GM12878 (cell line): Measurements from ENCODE around the gene FAF1. TPM values are rescaled to one million over a fixed set of nuclear protein-coding genes. Genes with fewer than 3 reads are reported as not detected.
"Not testable (repeated sequence)": the region's sequence is repeated elsewhere in the genome, so short reads cannot be mapped to it uniquely, and the experiment has no call there.

Source experiments
- ATAC-seq: fragments of 200-7000 bp; cut with Tn5 transposase; 3 replicates; pipeline ENCODE4 v1.9.1; 2020; ENCODE audit warnings: mild to moderate bottlenecking, moderate library complexity
- BruUV-seq: library from RNA; stranded (reverse); fragments of 400-500 nt; replicated peaks from 2 replicates; lab custom pipeline; 2021; lab: Mats Ljungman, UMichigan
- CTCF ChIA-PET: fragments of 300-600 bp; sonication (Branson Sonifier 250); formaldehyde crosslinking; extraction: SDS; loops from one replicate; lab custom pipeline; 2021; ENCODE audit warnings: inconsistent platforms; lab: Yijun Ruan, JAX
- POLR2A ChIA-PET: fragments of 350-600 bp; formaldehyde crosslinking; extraction: SDS; loops from one replicate; lab custom pipeline; 2021; ENCODE audit warnings: inconsistent platforms; lab: Charles Lee
- RAD21 ChIA-PET: fragments of 300-600 bp; sonication (Branson Sonifier 250); formaldehyde crosslinking; loops from one replicate; lab custom pipeline; 2023; ENCODE audit warnings: antibody characterized with exemption; ENCODE audit not compliant: unreplicated experiment; lab: Charles Lee
- SMC1A ChIA-PET: fragments of 300-600 bp; sonication (Branson Sonifier 250); formaldehyde crosslinking; loops from one replicate; lab custom pipeline; 2023; ENCODE audit not compliant: unreplicated experiment, uncharacterized antibody; lab: Charles Lee
- DNase-seq: peaks from one replicate; pipeline ENCODE4 v3.0.0-alpha.2; 2011; ENCODE audit warnings: low read depth, low spot score
- FAIRE-seq: peaks from 3 replicates; lab custom pipeline; 2011; peaks lifted over from hg19 to GRCh38; lab: Jason Lieb, UNC
- H2AFZ ChIP-seq: 2 replicates; pipeline ENCODE4 v1.6.0; 2011; ENCODE audit warnings: low read depth, low read length, control low read depth; ENCODE audit not compliant: control insufficient read depth
- H3K27ac ChIP-seq: 2 replicates; pipeline ENCODE4 v1.5.1; 2011; ENCODE audit warnings: control low read depth; ENCODE audit not compliant: control insufficient read depth, insufficient read depth
- H3K27me3 ChIP-seq, 2 experiments: replicated peaks in 1 of 2; 2 replicates each; pipeline versions ENCODE4 v1.6.0 to v1.6.1; 2011; ENCODE audit warnings: low read length in 1 of 2; ENCODE audit not compliant: control insufficient read depth in 2 of 2, insufficient read depth in 2 of 2
- H3K36me3 ChIP-seq, 2 experiments: 2 replicates each; pipeline ENCODE4 v1.5.1; 2011; ENCODE audit warnings: low read length in 1 of 2; ENCODE audit not compliant: control insufficient read depth in 2 of 2, insufficient read depth in 2 of 2
- H3K4me1 ChIP-seq: 2 replicates; pipeline ENCODE4 v1.6.1; 2011; ENCODE audit warnings: mild to moderate bottlenecking, low read length, moderate library complexity, mixed read lengths; ENCODE audit not compliant: control insufficient read depth, insufficient read depth
- H3K4me2 ChIP-seq: 2 replicates; pipeline ENCODE4 v1.6.0; 2011; ENCODE audit warnings: control low read depth; ENCODE audit not compliant: control insufficient read depth, insufficient read depth
- H3K4me3 ChIP-seq: fragments of 200-600 bp; sonication (generic); 2 replicates; pipeline ENCODE4 v1.5.1; 2016
- H3K79me2 ChIP-seq: 2 replicates; pipeline ENCODE4 v1.6.0; 2011; ENCODE audit warnings: low read length; ENCODE audit not compliant: control insufficient read depth, insufficient read depth
- H3K9ac ChIP-seq: 2 replicates; pipeline ENCODE4 v1.8.0; 2011; ENCODE audit warnings: low read length, control low read depth, mixed read lengths; ENCODE audit not compliant: control insufficient read depth, insufficient read depth
- H3K9me3 ChIP-seq: replicated peaks from 3 replicates; pipeline ENCODE4 v1.5.1; 2011; ENCODE audit warnings: mild to moderate bottlenecking, low read length; ENCODE audit not compliant: control insufficient read depth, insufficient read depth
- H4K20me1 ChIP-seq: 2 replicates; pipeline ENCODE4 v1.6.0; 2011; ENCODE audit not compliant: control insufficient read depth, insufficient read depth
- NFYB ChIP-seq: IDR thresholded peaks from 2 replicates; pipeline ENCODE4 v1.6.1; 2011; ENCODE audit warnings: low read depth, mild to moderate bottlenecking, low read length, improper control_type of control experiment, moderate library complexity; ENCODE audit not compliant: insufficient read depth
- SP1 ChIP-seq: IDR thresholded peaks from one replicate; pipeline ENCODE4 v1.6.1; 2011; ENCODE audit warnings: low read depth, low read length
- SREBF1 ChIP-seq: IDR thresholded peaks from 2 replicates; pipeline ENCODE4 v1.6.1; 2012; ENCODE audit warnings: mild to moderate bottlenecking, low read length
- WGBS: methylation state at CpG from one replicate; pipeline ENCODE4 v1.1.6; 2016; ENCODE audit warnings: low lambda C conversion rate; ENCODE audit not compliant: insufficient replicate concordance, insufficient coverage; ENCODE audit errors: missing lambda C conversion rate; 5-methylcytosine and 5-hydroxymethylcytosine counted together
- in situ Hi-C: fragments of 300-500 bp; cut with MboI; formaldehyde crosslinking; loops from 9 replicates; pipeline ENCODE4 v1.14.3; 2018; ENCODE audit warnings: mixed read lengths
- intact Hi-C: fragments of 100-400 bp; cut with micrococcal nuclease; formaldehyde crosslinking; loops from one replicate; pipeline ENCODE4 v1.14.2; 2022; ENCODE audit not compliant: unreplicated experiment
- polyA plus RNA-seq, 11 experiments: library from polyadenylated mRNA; depleted of rRNA in 4 of 11; unstranded in 6 of 11; stranded (reverse) in 5 of 11; fragments of >200 nt; fragmentation: Nextera tagmentation in 4 of 11; fragmentation: Illumina TruSeq in 1 of 11; extraction: Ambion mirVana in 4 of 11; extraction: Trizol in 1 of 11; gene quantifications; 1 replicate in 1 of 11; 2 replicates in 10 of 11; pipeline versions ENCODE4 v1.2.1 to v1.2.3, GENCODE V29; 2011 to 2016; ENCODE audit warnings: inconsistent platforms in 2 of 11, missing spikeins in 2 of 11, low read depth in 1 of 11
- total RNA-seq, 4 experiments: library from RNA; depleted of rRNA in 3 of 4; stranded (reverse); fragments of >200 nt in 3 of 4; fragmentation: Illumina TruSeq in 1 of 4; extraction: Trizol in 1 of 4; gene quantifications; 2 replicates each; pipeline versions ENCODE4 v1.2.1 to v1.2.3, GENCODE V29; 2013 to 2021

The FAF1 gene
- total and polyA plus RNA-seq, 10 of the 15 experiments (the other 5 are each of a cell fraction or from before 2014, with no cell fraction given): 8.6 to 54.5 (median 23.7) TPM

- no peak overlapping the region for H2AFZ ChIP-seq
- in situ Hi-C loops: no loop called here
- no peak overlapping the region for H3K9ac ChIP-seq
- DNase-seq (no peak), FAIRE-seq (no peak), ATAC-seq (no peak)
- H3K4me2 ChIP-seq: no peak overlapping the region
- no peak overlapping the region for H3K4me3 ChIP-seq
- no peak overlapping the region for H3K27ac ChIP-seq
- WGBS: 100% methylated on average over 1 of the region's 1 CpG
- H3K36me3 ChIP-seq: no peaks in the 10 kb centered on the region; a peak in 1 of 4 replicates
- H3K27me3 ChIP-seq: no peaks in the 10 kb centered on the region
- ChIA-PET RAD21 (interaction anchor here (2.0 kb wide), 1 partner anchor 12 kb away, joined by 5 read pairs; no protein-coding TSS in a partner anchor), POLR2A (no interaction called here), CTCF (interaction anchor here (8.8 kb wide), 1 partner anchor 13 kb away, joined by 53 read pairs; no protein-coding TSS in a partner anchor), SMC1A (no interaction called here)
- H3K9me3 ChIP-seq: no peaks in the 10 kb centered on the region
- H4K20me1 ChIP-seq: no peaks in the 10 kb centered on the region
- H3K4me1 ChIP-seq: no peaks in the 10 kb centered on the region
- BruUV-seq: no TSS peak
- intact Hi-C loops: no loop called here
- no peak for TF ChIP-seq SREBF1
- TF ChIP-seq SP1: no peak
- no peaks in the 10 kb centered on the region for H3K79me2 ChIP-seq
Observed at GRCh38 chr1:50717327-50717726, 242.7 kb downstream of the FAF1 start.

GRCh38 chr1:50716455-50716854 is 243.6 kb downstream of the FAF1 start:
- H3K79me2 ChIP-seq, FAIRE-seq, H3K9ac ChIP-seq, intact Hi-C loops, DNase-seq, H3K4me2 ChIP-seq, POLR2A ChIA-PET, H3K4me1 ChIP-seq: not testable (repeated sequence)
- RAD21 ChIA-PET: interaction anchor here (0.9 to 2.0 kb wide), 2 partner anchors 11 to 83 kb away, joined by 3 to 5 read pairs; no protein-coding TSS in a partner anchor
- CTCF ChIA-PET: interaction anchor here (1.1 to 8.8 kb wide), 3 partner anchors 12 to 344 kb away, joined by 3 to 53 read pairs (median 5); no protein-coding TSS in a partner anchor
- 97% methylated on average over 7 of the region's 7 CpGs for WGBS
- peak; percentile 55 for TF ChIP-seq NFYB
- TF ChIP-seq, all 136 proteins: peak for 1; not testable (repeated sequence) for 135
- H3K36me3 ChIP-seq, H2AFZ ChIP-seq, H3K4me3 ChIP-seq, H4K20me1 ChIP-seq, BruUV-seq, H3K27me3 ChIP-seq, in situ Hi-C loops, H3K27ac ChIP-seq, ATAC-seq, H3K9me3 ChIP-seq: not testable (repeated sequence)
- SMC1A ChIA-PET: interaction anchor here (0.6 to 1.4 kb wide), 3 partner anchors 11 to 530 kb away, joined by 3 to 4 read pairs (median 4); no protein-coding TSS in a partner anchor
